Stimulated activated naive CD8-positive, alpha-beta T cell treated with anti-CD3 and anti-CD28 coated beads, Interleukin-15, Interleukin-2, amounts not matched to agents 100 ng/mL and 50 ng/mL, for 24 hours (primary cell): ENCODE measurements around the gene ITPA.

Source experiments
- H3K27ac Mint-ChIP-seq: one replicate; pipeline ENCODE4 v1.8.0; 2021; ENCODE audit warnings: mild to moderate bottlenecking, mixed read lengths
- H3K27me3 Mint-ChIP-seq: one replicate; pipeline ENCODE4 v1.8.0; 2021; ENCODE audit warnings: mixed read lengths
- H3K36me3 Mint-ChIP-seq: one replicate; pipeline ENCODE4 v1.8.0; 2021; ENCODE audit warnings: low read depth, mixed read lengths
- H3K4me1 Mint-ChIP-seq: one replicate; pipeline ENCODE4 v1.8.0; 2021; ENCODE audit warnings: low read depth, mixed read lengths
- H3K4me3 Mint-ChIP-seq: one replicate; pipeline ENCODE4 v1.8.0; 2021; ENCODE audit warnings: mild to moderate bottlenecking, mixed read lengths
- H3K9me3 Mint-ChIP-seq: one replicate; pipeline ENCODE4 v1.8.0; 2021; ENCODE audit warnings: mixed read lengths

The ITPA gene

GRCh38 chr20:3251806-3252205 is 42.5 kb downstream of the ITPA start:
- Mint-ChIP-seq H3K4me3 (no peak overlapping the region), H3K27ac (no peak overlapping the region), H3K4me1 (peaks cover 7% of the 10 kb centered on the region), H3K36me3 (peaks cover 5% of the 10 kb centered on the region), H3K9me3 (no peaks in the 10 kb centered on the region), H3K27me3 (peaks cover 19% of the 10 kb centered on the region)

GRCh38 chr20:3255728-3256127 is 46.4 kb downstream of the ITPA start:
- Mint-ChIP-seq H3K9me3 (no peaks in the 10 kb centered on the region), H3K4me1 (peaks cover 7% of the 10 kb centered on the region), H3K36me3 (peaks cover 5% of the 10 kb centered on the region), H3K27me3 (no peaks in the 10 kb centered on the region), H3K27ac (no peak overlapping the region), H3K4me3 (no peak overlapping the region)

GRCh38 chr20:3258429-3258828 is 49.1 kb downstream of the ITPA start:
- Mint-ChIP-seq H3K4me1 (no peaks in the 10 kb centered on the region), H3K27me3 (no peaks in the 10 kb centered on the region), H3K36me3 (peaks cover 13% of the 10 kb centered on the region), H3K9me3 (no peaks in the 10 kb centered on the region), H3K27ac (no peak overlapping the region), H3K4me3 (no peak overlapping the region)

GRCh38 chr20:3262566-3262965 is 53.3 kb downstream of the ITPA start:
- H3K4me1 Mint-ChIP-seq = no peaks in the 10 kb centered on the region
- no peak overlapping the region for H3K4me3 Mint-ChIP-seq
- no peaks in the 10 kb centered on the region for H3K27me3 Mint-ChIP-seq
- H3K36me3 Mint-ChIP-seq = peaks cover 14% of the 10 kb centered on the region
- no peaks in the 10 kb centered on the region for H3K9me3 Mint-ChIP-seq
- no peak overlapping the region for H3K27ac Mint-ChIP-seq

- Mint-ChIP-seq H3K4me1 (no peaks in the 10 kb centered on the region), H3K9me3 (no peaks in the 10 kb centered on the region), H3K27ac (no peak overlapping the region), H3K4me3 (no peak overlapping the region), H3K27me3 (no peaks in the 10 kb centered on the region), H3K36me3 (peaks cover under 1% of the 10 kb centered on the region)
Measured at GRCh38 chr20:3270051-3270450, 60.8 kb downstream of the ITPA start.

GRCh38 chr20:3273371-3273770 is 64.1 kb downstream of the ITPA start:
- H3K4me1 Mint-ChIP-seq = no peaks in the 10 kb centered on the region
- H3K27ac Mint-ChIP-seq = no peak overlapping the region
- peaks cover 4% of the 10 kb centered on the region for H3K36me3 Mint-ChIP-seq
- H3K4me3 Mint-ChIP-seq = no peak overlapping the region
- H3K9me3 Mint-ChIP-seq = no peaks in the 10 kb centered on the region
- no peaks in the 10 kb centered on the region for H3K27me3 Mint-ChIP-seq
